HG03097 (cell line): Measurements from ENCODE around the gene CHN2.

ENCODE experiments used
- ATAC-seq: cut with Tn5 transposase; IDR thresholded peaks from one replicate; pipeline ENCODE4 v1.9.1; 2021; ENCODE audit not compliant: unreplicated experiment, low FRiP score

The CHN2 gene

DNA sequence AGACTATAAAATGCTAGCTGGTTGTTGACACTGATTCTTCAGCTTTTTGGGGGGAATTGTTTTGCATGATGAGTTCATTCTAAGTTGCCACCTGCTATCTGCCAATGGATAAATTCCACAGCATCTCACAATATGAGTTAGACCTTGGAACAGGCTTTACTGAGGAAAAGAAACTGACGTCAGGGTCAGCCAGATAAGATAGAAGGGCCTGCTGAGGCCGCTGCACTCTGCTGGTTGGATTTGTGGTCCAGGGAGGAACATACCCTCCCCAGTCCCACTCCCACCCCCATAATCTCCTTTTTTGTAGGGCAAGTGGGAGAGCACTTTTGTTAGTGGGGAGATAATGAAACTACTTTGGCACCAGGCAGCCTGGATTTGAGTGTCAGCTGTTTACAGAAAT is 258.4 kb downstream of the CHN2 start:
- no peak for ATAC-seq

DNA sequence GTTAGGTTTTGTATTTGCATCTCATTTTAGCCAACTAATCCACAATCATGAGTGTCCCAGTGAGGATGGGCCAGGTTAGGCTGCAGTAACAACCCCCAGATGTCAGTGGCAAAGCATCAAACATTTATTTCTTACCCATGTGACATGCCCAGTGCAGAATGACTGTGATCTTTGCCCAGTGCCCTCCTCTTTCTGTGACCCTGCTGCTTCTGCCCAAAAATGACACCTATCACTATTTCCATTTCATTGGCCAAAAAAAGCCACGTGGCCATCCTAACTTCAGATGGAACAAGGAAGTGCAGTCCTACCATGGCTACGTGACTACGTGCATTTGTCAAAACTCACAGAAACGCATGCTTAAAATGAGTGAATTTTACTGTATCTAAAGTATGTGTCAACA is 259.9 kb downstream of the CHN2 start:
- ATAC-seq, result no peak

DNA sequence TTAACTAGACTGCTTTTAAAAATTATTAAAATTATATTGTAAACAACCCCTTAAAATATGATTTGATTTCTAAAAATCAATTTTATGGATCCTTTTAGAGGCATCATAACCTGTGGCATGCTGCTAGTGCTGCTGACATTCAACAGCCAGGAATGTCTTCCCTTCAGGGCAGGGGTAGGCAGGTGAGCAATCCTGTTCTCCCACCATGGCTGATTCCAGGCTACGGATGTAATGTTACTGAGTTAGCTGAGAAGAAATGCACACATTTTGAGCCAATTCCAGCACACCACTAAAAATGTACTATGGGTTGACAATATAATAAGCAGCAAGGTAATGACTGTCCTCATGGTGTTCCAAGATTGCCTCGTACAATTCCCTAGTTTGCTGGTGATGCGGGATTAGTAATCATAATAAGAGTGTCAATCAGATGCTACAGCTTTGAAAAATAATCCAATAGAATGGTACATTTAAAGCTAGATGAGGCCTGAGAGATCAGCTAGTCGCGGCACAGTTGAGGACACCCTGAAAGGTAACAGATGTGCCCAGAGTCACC is 260.4 kb downstream of the CHN2 start:
- no peak for ATAC-seq

DNA sequence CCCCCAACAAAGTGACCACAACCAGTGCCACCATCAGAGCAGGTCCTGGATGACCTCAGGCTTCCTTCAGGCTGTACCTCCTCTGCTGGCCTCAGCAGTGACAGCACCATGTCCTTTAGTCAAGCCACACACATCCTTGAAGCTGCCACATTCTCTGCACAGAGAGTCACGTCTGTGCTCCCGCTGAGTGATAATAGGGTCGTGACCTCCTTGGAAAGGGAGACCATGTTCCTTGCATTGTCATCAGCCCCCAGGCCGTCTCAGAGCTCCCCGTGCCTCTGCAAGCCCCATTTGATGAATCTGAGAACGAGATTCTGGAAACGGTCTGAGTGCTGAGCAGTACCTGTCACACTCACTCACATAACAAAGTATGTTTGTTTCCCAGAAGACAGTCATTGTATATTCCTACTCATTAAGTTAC is 262.6 kb downstream of the CHN2 start:
- no peak for ATAC-seq

DNA sequence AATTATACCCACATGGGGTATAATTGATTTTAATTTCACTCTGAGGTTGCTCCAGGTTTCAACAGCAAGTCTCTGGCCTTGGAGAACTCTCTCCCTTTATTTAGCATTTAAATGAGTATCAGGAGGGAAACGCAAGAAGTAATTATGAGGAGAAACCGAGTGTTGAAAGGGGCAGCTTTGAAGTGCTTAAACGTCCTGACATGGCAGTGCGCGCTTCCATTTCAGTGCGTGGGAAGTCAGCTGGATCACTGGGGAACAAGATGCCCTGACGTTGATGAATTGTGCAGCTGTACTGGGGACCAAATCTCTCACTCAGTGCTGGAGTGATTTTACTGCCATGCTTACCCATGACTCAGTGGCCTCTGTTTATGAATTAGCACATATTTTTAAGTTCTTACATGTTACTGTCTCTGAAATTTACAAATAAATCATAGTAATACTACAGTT is 263.0 kb downstream of the CHN2 start:
- ATAC-seq, result no peak

DNA sequence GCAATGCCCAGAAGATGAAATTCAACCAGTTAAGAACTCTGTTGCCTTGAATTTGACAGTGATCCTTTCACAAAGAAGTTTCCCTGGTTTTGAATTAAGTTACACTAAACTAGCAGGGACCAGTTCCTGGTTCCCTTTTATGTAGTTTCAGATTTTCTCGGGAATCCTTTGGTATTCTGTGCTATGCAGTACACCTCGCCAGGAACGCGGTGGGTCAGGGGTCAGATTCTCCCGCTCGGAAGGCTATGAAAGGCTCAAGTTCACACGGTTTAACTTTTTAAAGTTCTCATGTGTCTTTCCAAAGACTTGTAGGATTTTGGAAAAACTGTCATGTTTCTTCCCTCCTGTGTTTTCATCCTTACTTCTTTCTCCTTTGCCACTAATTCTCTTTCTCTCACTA is 264.4 kb downstream of the CHN2 start:
- no peak for ATAC-seq

DNA sequence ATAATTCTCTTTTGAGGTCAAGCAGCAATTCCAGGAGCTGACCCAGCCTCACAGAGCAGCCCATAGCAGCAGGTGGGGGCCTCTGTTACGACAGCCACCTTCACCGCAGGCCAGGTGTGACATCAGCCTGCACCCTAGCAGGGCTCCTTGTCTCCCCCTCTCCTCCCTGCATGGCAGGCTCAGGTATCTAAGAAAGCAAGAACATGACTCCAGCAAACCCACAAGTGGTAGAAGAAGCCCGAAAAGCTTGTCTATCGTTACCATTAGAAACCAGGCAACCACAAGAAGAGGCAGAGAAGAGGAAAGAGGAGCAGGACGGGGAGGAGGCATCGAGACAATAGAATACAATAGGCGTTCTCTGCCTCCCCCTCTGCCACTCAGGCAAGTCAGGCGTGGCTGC is 265.0 kb downstream of the CHN2 start:
- ATAC-seq, result no peak

DNA sequence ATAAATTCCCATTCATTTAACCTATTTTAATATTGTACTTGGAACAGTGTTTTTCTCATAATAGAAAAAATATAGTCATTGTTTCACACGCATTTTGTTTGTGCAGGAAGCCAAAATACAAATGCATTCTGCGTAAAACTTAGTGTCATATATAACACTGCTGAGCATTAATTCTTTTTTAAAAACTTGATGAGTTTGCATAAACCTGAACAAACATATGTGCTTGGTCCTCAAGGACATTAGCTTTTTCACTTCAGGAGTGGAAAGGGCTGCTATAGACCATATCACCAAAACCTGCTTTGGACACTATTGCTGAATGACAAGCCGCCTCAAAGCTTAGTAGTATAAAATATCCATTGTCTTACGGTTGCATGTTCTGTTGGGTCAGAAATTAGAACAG is 267.4 kb downstream of the CHN2 start:
- ATAC-seq, result no peak

DNA sequence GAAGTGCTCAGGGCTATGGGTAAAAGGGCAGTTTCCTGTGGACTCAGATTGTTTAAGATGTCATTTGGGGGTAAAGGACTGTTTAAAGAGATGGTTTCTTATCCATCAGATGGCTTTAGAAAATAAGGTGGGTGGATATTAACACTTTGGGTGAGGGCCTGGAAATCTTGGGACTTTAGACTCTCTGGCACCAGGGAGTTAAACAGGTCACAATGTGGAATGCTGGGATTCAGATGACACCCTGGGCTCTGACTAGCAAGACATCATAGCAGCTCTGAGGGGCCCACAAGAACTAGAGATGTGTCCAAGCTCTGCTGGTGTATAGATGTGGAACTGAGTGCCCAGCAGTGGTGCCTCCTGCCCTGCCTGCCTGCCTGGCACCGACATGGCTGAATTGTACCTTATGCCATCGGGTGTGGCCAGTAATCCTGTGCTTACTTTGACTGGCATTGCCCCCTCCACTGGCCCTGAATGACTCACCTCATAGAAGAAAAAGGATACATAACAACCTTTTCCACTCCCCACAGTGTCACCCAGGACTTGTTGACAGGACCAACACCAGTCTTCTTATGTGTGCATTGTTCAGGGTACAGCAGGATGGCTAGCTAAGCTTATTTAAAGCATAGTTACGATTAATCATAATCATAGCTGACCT is 269.1 kb downstream of the CHN2 start:
- ATAC-seq, result no peak

DNA sequence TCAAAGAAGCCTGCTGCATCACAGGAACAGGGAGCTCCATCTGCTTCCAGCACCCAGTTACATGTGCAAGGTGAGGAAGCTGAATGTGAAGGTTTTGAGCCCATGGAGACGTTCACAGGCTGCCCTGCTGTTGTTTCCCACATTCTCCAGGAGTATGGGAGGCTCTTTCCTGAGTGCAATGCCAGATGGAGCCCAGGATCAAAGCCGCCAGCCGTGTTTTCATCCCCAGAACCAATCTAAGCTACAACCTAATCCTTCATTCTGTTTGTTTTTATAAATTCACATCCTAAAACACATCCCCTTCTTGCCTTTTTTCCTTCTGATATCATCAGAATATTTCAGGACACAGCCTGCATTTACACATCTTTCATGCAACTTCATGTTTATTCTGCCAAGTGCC is 270.2 kb downstream of the CHN2 start:
- ATAC-seq, result no peak

DNA sequence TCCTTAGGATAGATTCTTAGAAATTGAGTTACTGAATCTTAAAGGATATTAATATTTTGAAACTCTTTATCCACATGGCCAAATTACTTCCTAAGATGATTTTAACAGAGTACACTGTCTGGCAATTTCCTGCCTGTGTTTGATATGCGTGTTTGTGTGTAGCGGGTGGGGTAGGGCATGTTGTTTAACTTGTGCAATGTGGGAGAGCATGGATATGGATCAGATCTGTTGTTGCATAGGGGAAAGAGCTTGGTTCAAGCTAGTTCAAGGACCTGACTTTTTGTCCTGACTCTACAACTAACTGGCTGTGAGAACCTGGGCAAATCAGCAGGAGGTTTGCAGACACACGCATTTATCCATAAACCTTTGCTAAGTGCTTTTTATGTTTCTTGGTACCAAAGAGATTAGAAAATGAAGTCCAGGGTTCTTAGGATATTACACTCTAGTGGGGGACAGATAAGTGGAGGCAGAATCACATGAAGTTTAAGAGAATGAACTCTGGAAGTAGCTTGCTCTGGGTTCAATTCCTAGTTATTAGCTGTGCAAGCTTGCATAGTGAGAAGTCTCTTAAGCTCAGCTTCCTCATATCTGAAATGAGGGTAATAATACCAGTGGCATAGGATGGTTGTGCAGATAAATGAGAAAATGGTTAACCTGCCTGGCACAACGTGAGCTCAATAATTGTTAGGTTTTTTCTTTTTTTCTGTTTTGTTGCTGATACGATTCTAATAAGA is 272.8 kb downstream of the CHN2 start:
- ATAC-seq, result no peak

DNA sequence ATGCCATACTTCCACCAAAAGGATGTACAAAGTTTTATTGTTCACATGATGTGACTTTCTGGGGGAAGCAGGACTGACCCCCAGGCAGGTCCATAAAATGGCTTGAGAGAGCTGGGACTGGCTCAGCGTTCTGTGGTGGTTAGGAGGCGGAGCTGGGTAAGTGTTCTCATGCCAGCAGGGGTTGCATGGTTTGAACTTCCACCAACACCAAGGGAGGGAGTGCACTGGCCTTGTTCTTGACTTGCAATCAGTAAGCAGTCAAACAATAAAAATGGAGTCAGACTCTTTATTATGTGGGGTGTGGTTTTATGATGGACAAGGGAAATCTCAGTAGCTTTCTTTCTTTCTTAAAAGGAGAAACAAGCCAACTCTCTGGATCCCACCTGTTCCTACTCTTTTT is 273.6 kb downstream of the CHN2 start:
- ATAC-seq, result no peak

DNA sequence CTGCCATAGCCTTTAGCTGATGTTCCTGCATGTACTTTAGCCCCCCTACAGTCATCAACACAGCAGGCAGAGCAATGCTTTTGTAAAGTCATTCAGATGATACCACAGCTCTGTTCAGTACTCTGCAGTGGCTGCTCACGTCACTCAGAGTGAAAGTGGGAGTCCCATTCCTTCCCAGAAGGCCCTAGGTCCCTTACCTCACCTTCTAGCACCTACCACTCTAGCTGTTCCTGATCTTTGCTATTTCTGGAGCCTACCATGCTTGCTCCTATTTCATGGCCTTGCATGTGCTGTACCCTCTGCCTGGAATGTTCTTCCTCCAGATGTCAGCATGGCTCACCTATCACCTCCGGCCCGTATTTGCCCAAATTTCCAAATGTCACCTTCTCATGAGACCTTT is 274.7 kb downstream of the CHN2 start:
- ATAC-seq, result no peak

DNA sequence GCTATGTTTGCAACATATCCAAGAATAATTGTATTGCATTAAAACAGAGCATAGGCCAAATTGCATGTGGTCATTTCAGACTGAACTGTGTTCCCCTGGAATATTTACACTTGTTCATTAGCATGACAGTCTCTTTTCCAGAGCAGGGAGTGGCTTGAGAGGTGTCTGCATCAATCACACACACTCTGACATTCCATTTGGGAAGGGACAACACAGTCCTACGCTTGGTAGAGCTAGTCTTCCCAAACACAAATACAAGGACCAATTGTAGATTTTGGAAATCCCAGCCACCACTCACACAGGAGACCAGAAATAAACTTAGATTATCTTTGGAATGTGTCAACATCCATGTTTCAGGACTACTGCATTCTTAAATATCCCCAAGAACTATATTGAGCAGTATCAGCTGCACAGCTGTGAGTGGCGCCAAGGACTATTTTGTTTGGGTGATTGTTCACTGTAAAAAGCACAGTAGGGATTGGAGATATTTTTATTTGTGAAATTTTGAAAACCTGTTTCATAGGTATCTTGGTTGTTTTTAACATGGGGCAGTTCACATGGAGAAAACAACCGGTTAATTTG is 275.5 kb downstream of the CHN2 start:
- ATAC-seq, result no peak

DNA sequence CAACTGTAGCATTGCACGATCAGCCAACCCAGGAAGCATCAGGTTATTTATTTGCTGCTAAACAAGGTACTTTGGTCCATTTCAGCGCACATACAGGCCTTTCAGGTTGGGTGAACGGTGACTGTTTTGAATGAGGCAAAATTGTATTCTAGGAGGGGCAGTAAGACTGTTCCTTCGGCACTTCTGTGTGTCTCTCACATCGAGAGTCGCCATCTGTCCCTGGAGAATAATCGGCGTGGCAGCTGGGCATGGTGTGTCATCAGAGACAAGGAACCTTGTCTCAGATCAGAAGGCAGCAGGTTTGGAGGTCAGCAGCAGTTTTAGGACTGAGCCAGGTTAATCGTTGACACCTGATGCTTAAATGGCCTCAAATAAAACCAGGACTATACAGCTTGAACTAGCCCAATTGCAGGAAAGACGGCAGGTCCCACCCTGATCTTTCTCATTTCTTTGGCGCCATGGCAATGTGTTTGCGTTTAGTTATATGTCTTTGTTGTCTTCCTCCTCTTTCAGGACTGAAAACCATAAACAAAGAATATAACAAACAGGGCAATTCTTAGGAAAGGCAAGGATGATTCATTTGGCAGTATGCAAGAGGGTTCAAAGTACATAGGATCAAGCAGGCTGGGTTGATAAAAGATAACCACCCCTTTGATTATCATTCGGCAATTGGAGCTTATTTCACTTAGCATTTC is 277.0 kb downstream of the CHN2 start:
- no peak for ATAC-seq

DNA sequence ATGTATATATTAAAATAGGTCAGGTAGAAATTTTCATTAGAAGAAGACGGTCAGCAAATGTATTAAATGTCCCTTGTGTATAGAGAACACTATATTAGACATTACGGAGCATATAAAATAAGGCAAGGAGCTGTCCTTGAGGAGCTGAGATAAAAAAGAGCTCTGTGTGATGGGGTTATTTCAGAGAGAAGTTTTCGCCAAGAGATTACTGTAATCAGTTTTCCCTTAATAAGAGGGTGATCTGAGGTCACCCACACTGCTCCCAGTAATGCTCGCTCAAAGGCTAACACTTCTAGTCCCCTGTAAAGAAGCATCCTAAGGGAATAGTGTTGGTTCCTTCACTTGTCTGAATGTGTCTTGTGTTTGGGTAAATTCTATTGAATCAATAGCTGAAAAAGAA is 282.3 kb downstream of the CHN2 start:
- ATAC-seq, result no peak

DNA sequence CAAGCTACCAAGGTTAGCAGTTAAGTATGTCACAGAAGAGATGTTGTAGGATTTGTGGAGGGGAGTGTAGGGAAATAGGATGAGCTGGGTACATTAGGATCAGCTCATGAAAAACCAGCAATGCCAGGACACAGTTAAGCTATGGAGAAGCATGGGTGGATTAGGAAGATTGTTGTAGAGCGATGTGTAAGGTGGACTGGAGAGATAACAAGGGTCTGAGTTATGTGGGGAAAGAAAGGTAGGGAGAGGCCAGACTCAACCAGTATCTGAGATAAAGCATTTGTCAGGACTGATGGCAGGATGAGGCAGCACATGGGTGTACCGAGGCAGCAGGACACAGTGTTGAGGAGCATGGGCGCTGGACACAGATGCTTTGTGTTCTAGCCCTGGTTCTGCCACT is 283.7 kb downstream of the CHN2 start:
- ATAC-seq, result no peak

DNA sequence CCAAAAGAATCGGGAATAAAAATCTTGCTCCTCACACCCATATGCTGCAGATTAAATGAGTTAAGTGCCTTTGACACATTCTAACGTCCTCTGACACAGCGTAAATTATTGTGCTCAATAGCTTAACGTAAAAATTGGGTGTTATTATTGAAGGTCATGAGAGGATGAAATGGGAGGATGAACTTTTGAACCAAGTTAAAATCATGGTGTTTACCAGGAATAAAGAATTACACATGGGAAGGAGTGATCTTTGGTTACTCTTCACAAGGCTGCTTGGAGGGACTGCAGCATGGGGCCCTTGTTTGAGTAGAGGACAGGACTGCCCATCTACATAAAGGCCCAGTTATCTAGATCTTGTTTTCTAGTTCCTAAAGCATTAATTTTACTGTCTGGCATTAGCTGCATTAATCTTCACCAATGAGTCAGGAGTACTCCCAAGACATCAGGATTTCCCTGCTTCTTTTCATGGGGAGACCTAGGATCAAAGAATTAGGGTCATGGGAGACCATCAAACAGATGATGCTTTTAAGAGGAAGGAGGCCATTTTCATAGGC is 284.2 kb downstream of the CHN2 start:
- no peak for ATAC-seq

DNA sequence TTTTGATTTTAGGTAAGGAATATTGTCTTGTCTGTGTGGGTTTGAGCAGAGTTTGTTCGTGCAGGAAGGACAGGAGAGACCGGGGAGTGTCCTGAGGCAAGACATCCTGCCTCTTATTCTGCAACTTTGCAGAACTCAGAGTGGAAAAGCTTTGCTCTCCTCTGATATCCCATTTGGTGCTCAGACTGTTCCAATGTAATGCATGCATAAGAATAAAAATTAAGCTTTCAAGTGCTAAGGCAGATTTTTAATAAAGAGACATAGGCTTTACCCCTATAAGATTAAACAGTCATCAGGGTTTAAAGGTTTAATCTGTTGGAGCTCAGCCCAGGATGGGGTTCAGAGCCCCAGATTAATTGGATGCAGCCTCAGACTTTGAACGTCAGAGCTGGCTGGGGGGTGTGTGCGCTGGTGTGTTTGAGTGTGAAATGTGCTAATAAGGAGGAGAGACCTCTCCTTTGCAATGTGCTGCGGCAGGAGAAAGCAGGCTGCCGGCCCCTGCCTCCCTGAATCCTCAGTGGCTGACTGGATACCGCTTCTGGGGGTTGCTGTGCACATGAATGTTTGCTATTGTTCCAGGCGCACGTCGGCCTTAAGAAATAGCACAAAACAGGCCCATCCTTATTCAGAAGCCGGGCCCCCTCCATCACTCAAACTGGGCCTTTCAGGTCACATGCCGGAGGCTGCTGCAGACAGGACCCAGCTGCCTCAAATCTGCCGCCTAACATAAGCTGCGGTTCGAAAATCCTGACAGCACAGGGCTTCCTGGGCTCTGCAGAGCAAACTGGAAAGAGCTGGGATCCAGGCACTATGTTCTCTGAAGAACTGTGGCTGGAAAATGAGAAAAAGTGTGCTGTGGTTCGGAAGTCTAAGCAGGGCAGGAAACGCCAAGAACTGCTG is 285.0 kb downstream of the CHN2 start:
- no peak for ATAC-seq

DNA sequence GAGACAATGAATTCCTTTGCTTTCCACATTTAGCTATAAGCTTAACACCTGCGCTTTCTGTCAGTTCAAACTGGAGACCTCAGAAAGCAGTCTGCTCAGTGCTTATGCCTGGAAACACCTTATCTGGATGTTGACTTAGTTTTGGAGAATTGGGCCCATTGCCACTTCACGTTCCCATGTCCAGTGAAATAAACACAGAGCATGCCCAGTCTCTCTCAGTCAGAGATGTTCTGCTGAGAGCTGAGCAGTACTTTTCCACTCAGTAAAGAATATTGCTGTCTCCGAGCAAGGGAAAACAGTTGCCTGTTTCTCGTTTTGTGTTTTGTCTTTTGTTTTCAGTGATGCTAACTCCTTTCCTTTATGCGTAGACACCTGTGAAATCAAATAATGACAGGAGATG is 285.9 kb downstream of the CHN2 start:
- no peak for ATAC-seq
